GM12892 (cell line): ENCODE measurements around the gene COL15A1.

Experiments used
- POLR2A ChIP-seq: IDR thresholded peaks from 2 replicates; pipeline ENCODE4 v1.6.1; 2011; ENCODE audit warnings: low read depth, low read length, control low read depth
- POLR2AphosphoS5 ChIP-seq: IDR thresholded peaks from 2 replicates; pipeline ENCODE4 v1.6.1; 2011; ENCODE audit warnings: low read depth, low read length, control low read depth
- TAF1 ChIP-seq: IDR thresholded peaks from 2 replicates; pipeline ENCODE4 v1.6.1; 2011; ENCODE audit warnings: low read depth, mild to moderate bottlenecking, control low read depth, low read length, borderline replicate concordance

- TF ChIP-seq POLR2A = no peak
- TF ChIP-seq POLR2AphosphoS5 = no peak
- TF ChIP-seq TAF1 = no peak
These were observed 58.2 kb downstream of the COL15A1 start for GRCh38 chr9:99001892-99002291.
